ENCODE results near the gene TMEM60. TPM values are rescaled to one million over a fixed set of nuclear protein-coding genes. Genes with fewer than 3 reads are reported as not detected.

TMEM60 gene
- total and polyA plus RNA-seq, 2 of the 13 experiments (the other 11 are each of a cell fraction or from before 2014, with no cell fraction given): 25.6 to 27.7 TPM

DNA sequence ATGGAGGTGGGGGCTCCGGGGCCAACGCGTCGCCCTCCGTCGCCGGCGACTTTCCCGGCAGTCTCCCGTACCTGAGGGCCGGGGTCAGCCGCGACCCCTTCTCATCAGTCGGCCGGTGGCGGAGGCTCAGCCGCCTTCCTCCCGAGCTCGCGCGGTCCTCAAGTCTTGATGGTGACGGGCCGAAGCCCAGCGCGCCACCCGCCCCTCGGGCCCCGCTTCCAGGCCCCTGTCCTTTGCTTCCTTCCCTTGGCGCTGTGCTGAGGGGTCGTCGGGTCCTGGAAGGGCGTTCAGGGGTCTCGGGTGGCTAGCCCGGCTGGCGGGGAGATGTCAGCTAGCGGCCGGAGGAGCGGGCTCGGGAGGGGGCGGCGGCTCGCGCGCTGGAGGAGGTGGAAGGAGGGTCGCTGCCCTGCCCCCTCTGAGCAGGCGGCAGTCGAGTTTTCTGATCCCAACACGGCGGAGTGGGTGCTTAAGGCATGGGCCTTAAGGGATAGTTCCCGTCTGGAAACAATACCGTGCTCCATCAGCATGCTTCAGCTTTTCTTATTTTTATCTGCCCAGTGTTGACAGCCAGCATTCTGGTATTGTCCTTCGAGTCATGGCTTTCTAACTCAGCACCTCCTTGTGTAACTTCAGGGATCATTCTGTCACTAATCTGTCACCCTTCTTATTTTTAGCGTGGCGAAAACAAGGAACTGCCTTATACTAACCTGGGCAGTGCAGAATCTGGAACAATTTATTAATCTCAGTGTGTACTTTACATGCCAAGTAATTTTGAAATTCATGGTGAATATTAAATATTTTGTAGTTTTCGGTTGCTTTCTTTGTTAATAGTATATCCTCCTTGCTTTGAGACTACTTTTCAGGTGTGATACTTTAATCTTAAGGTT, 1.1 kb upstream of the TMEM60 start (continued):
- TF ChIP-seq ZNF784 (CRISPR knock-in tag; IDR thresholded peaks at IDR 0.05; ENCODE audit: borderline replicate concordance) (no peak), ZNF687 (CRISPR knock-in tag; IDR thresholded peaks at IDR 0.05) (peak; percentile 72), PRPF4 (IDR thresholded peaks at IDR 0.05; ENCODE audit: low read depth, low read length, poor library complexity, severe bottlenecking) (no peak), DPF2 (CRISPR knock-in tag; IDR thresholded peaks at IDR 0.05; ENCODE audit: borderline replicate concordance, low read depth) (no peak), TFDP1 (CRISPR knock-in tag; IDR thresholded peaks at IDR 0.05; ENCODE audit: borderline replicate concordance) (no peak), ZBTB7A (CRISPR knock-in tag; IDR thresholded peaks at IDR 0.05) (peak; percentile 57; the same call in 1 of the 2 replicates), ARID5B (CRISPR knock-in tag; IDR thresholded peaks at IDR 0.05) (peak; percentile 5; the same call in 1 of the 2 replicates), NFIB (CRISPR knock-in tag; IDR thresholded peaks at IDR 0.05; ENCODE audit: borderline replicate concordance) (no peak), ZBTB3 (CRISPR knock-in tag; IDR thresholded peaks at IDR 0.05; ENCODE audit: borderline replicate concordance, low read depth) (no peak; the same call in 1 of the 2 replicates), ZBTB43 (CRISPR knock-in tag; conservative IDR thresholded peaks at IDR 0.05) (no peak), ZNF703 (CRISPR knock-in tag; IDR thresholded peaks at IDR 0.05; ENCODE audit: borderline replicate concordance) (no peak; the same call in 1 of the 2 replicates), IKZF1 (IDR thresholded peaks at IDR 0.05) (no peak), SRF (IDR thresholded peaks at IDR 0.05; ENCODE audit: low read depth, low read length) (no peak), ZFAT (CRISPR knock-in tag; conservative IDR thresholded peaks at IDR 0.05) (no peak), CCDC6 (CRISPR knock-in tag; IDR thresholded peaks at IDR 0.05) (no peak), ZKSCAN1 (IDR thresholded peaks at IDR 0.05; ENCODE audit: low read length) (no peak)

Measured in HepG2 (cell line).